Coronary artery (tissue), 2 donors: ENCODE results near the gene BMP4.

Source experiments
- DNase-seq: peaks from one replicate; pipeline ENCODE4 v3.0.0-alpha.2; 2017; ENCODE audit warnings: low spot score
- H3K27ac ChIP-seq, 2 donors: fragments of 200-600 bp; sonication (generic); one replicate each; pipeline ENCODE4 v1.5.1; 2016 to 2019
- H3K4me3 ChIP-seq: fragments of 200-600 bp; sonication (generic); 2 replicates; pipeline ENCODE4 v1.5.1; 2016; ENCODE audit warnings: mild to moderate bottlenecking, moderate library complexity
- CTCF ChIP-seq: fragments of 200-600 bp; sonication (generic); IDR thresholded peaks from one replicate; pipeline ENCODE4 v1.5.1; 2019; ENCODE audit warnings: antibody characterized with exemption

Gene BMP4

DNA sequence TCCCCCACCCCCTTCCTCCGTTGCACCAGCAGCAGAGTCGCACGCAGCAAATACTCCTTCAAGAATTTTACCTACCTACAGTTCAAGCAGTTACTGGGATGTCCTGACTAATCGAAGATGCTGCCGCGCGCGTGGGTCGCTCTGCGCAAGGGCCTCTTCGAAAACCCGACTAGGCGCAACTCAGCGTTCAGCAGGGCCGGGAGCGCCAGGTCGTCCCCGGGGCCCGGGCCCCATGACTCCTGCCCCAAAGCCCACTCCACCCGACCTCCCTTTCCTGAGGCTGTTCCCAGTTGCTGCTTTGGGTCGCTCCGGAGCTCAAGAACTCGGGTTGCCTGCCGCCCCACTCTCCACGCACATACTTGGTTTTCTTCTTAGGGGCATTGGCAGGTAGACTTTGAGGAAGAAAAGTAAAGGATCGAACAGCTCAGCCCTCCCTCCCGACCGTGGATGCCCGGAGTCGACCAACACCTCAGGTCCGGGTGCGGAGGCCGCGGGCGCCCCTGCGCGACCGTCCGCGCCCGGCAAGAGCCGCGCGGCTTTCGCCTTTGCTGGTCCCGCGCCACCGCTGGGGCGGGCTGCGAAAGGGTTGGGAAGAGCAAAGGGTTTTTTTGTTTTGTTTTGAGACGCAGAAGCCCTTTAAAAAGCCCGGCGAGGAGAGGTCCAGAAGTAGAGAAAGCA, 1.9 kb downstream of the BMP4 start:
- no peak for DNase-seq
- Histone ChIP-seq H3K27ac (peak overlapping the region; percentile 55 to 97), H3K4me3 (peak overlapping the region; percentile 88)
- no peak for TF ChIP-seq CTCF

GRCh38 chr14:53953828-53954550, 2.6 kb downstream of the BMP4 start:
- no peak for DNase-seq
- TF ChIP-seq CTCF = no peak
- H3K4me3 ChIP-seq = peak overlapping the region; percentile 88
- peak overlapping the region; percentile 55 to 97 for H3K27ac ChIP-seq

GRCh38 chr14:53953002-53953827, 3.4 kb downstream of the BMP4 start:
- TF ChIP-seq CTCF = no peak
- peak overlapping the region; percentile 88 for H3K4me3 ChIP-seq
- H3K27ac ChIP-seq = peak overlapping the region; percentile 55 to 97
- DNase-seq = peak; percentile 91

DNA sequence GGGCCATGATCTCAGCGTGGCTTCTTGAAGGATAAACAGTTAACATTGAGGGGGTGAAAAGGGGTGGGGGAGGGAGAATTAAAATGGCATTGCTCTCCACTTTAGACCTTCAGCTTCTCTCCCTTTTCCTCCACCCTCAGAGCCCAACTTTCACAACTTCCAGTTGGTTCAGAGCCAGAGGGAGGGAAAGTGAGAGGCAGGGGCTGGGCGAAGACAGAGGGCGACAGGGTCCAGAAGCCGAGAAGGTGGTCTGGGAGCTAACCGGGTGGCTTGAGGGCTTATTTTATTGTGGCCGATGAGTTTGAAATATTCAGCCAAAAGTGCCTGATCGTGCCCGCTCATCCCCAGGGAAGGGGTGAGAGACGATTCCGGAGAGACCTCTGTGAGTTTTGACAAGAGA, 4.1 kb downstream of the BMP4 start:
- peak overlapping the region; percentile 55 to 97 for H3K27ac ChIP-seq
- TF ChIP-seq CTCF = no peak
- H3K4me3 ChIP-seq = peak overlapping the region; percentile 88
- no peak for DNase-seq

GRCh38 chr14:53951627-53952303, 4.9 kb downstream of the BMP4 start:
- TF ChIP-seq CTCF = no peak
- Histone ChIP-seq H3K27ac (peak overlapping the region in 1 of 2 donors; percentile 97), H3K4me3 (peak overlapping the region; percentile 88)
- no peak for DNase-seq

GRCh38 chr14:53951243-53951626, 5.4 kb downstream of the BMP4 start:
- peak overlapping the region; percentile 88 for H3K4me3 ChIP-seq
- DNase-seq = no peak
- no peak overlapping the region for H3K27ac ChIP-seq
- TF ChIP-seq CTCF = no peak
